Measurements from ENCODE around the gene GBP6.
"Not testable (repeated sequence)": the region's sequence is repeated elsewhere in the genome, so short reads cannot be mapped to it uniquely, and the experiment has no call there.

Gene GBP6

GRCh38 chr1:89363196-89363595 is 663 bp upstream of the GBP6 start:
- peak overlapping the region; percentile 13 for H3K4me2 ChIP-seq (ENCODE audit: low read length)
- no peaks in the 10 kb centered on the region for H3K36me3 ChIP-seq (ENCODE audit: control insufficient read depth, insufficient read depth, low read length)
- H3K9me3 ChIP-seq (ENCODE audit: control insufficient read depth, low read length), result no peaks in the 10 kb centered on the region
- no peak overlapping the region for H3K9ac ChIP-seq
- H3K79me2 ChIP-seq, result no peaks in the 10 kb centered on the region
- H3K27ac ChIP-seq, result peak overlapping the region; percentile 86
- no peak for TF ChIP-seq CTCF (IDR thresholded peaks at IDR 0.05)
- H3K4me1 ChIP-seq, result peaks cover 30% of the 10 kb centered on the region
- H2AFZ ChIP-seq, result peak overlapping the region; percentile 83
- no peaks in the 10 kb centered on the region for H3K27me3 ChIP-seq (ENCODE audit: control insufficient read depth, insufficient read depth, low read length)
- no peak overlapping the region for H3K4me3 ChIP-seq (ENCODE audit: low read depth, low read length)

GRCh38 chr1:89364954-89365550 is 1.2 kb downstream of the GBP6 start:
- H3K4me1 ChIP-seq, result peaks cover 25% of the 10 kb centered on the region
- no peak overlapping the region for H3K4me2 ChIP-seq (ENCODE audit: low read length)
- no peak for TF ChIP-seq CTCF (IDR thresholded peaks at IDR 0.05)
- peak overlapping the region; percentile 69 for H2AFZ ChIP-seq
- H3K4me3 ChIP-seq (ENCODE audit: low read depth, low read length), result no peak overlapping the region
- no peaks in the 10 kb centered on the region for H3K27me3 ChIP-seq (ENCODE audit: control insufficient read depth, insufficient read depth, low read length)
- no peaks in the 10 kb centered on the region for H3K9me3 ChIP-seq (ENCODE audit: control insufficient read depth, low read length)
- H3K36me3 ChIP-seq (ENCODE audit: control insufficient read depth, insufficient read depth, low read length), result no peaks in the 10 kb centered on the region
- H3K9ac ChIP-seq, result no peak overlapping the region
- H3K79me2 ChIP-seq, result no peaks in the 10 kb centered on the region
- peak overlapping the region; percentile 36 for H3K27ac ChIP-seq

- no peak overlapping the region for H3K9ac ChIP-seq
- H3K4me3 ChIP-seq (ENCODE audit: low read depth, low read length), result no peak overlapping the region
- H3K27me3 ChIP-seq (ENCODE audit: control insufficient read depth, insufficient read depth, low read length), result no peaks in the 10 kb centered on the region
- no peak overlapping the region for H3K27ac ChIP-seq
- no peak overlapping the region for H3K4me2 ChIP-seq (ENCODE audit: low read length)
- no peak for TF ChIP-seq CTCF (IDR thresholded peaks at IDR 0.05)
- no peaks in the 10 kb centered on the region for H3K9me3 ChIP-seq (ENCODE audit: control insufficient read depth, low read length)
- H2AFZ ChIP-seq, result no peak overlapping the region
- H3K79me2 ChIP-seq, result no peaks in the 10 kb centered on the region
- H3K4me1 ChIP-seq, result peaks cover 13% of the 10 kb centered on the region
- H3K36me3 ChIP-seq (ENCODE audit: control insufficient read depth, insufficient read depth, low read length), result no peaks in the 10 kb centered on the region
Measured at GRCh38 chr1:89367221-89367620, 3.4 kb downstream of the GBP6 start.

GRCh38 chr1:89369331-89369730 is 5.5 kb downstream of the GBP6 start:
- no peak overlapping the region for H2AFZ ChIP-seq
- H3K4me2 ChIP-seq (ENCODE audit: low read length), result no peak overlapping the region
- H3K79me2 ChIP-seq, result no peaks in the 10 kb centered on the region
- no peaks in the 10 kb centered on the region for H3K9me3 ChIP-seq (ENCODE audit: control insufficient read depth, low read length)
- no peak overlapping the region for H3K27ac ChIP-seq
- TF ChIP-seq CTCF (IDR thresholded peaks at IDR 0.05), result no peak
- H3K9ac ChIP-seq, result no peak overlapping the region
- no peaks in the 10 kb centered on the region for H3K4me1 ChIP-seq
- no peaks in the 10 kb centered on the region for H3K36me3 ChIP-seq (ENCODE audit: control insufficient read depth, insufficient read depth, low read length)
- H3K4me3 ChIP-seq (ENCODE audit: low read depth, low read length), result no peak overlapping the region
- no peaks in the 10 kb centered on the region for H3K27me3 ChIP-seq (ENCODE audit: control insufficient read depth, insufficient read depth, low read length)

- not testable (repeated sequence) for H3K36me3 ChIP-seq (ENCODE audit: control insufficient read depth, insufficient read depth, low read length); H3K9me3 ChIP-seq (ENCODE audit: control insufficient read depth, low read length); H3K79me2 ChIP-seq; H3K4me3 ChIP-seq (ENCODE audit: low read depth, low read length); H3K9ac ChIP-seq; H3K27ac ChIP-seq; H2AFZ ChIP-seq; H3K4me1 ChIP-seq; H3K4me2 ChIP-seq (ENCODE audit: low read length); H3K27me3 ChIP-seq (ENCODE audit: control insufficient read depth, insufficient read depth, low read length)
Measured at GRCh38 chr1:89373810-89374209, 10.0 kb downstream of the GBP6 start.
